ELF-1 (cell line): ENCODE measurements around the gene ATP1A1.
A peak's percentile ranks its signal among the peaks of the same experiment; 100 is the strongest.

Experiments used
- DNase-seq: peaks from one replicate; pipeline ENCODE4 v3.0.0-alpha.2; 2016; ENCODE audit warnings: low read depth, low spot score

The ATP1A1 gene

GRCh38 chr1:116414364-116414763 lies 41.3 kb downstream of the ATP1A1 start:
- no peak for DNase-seq

- no peak for DNase-seq
These were observed 42.2 kb downstream of the ATP1A1 start for GRCh38 chr1:116415200-116415698.

- peak; percentile 81 for DNase-seq
These were observed 42.9 kb downstream of the ATP1A1 start for GRCh38 chr1:116415699-116416533.

GRCh38 chr1:116416854-116417513 lies 43.9 kb downstream of the ATP1A1 start:
- no peak for DNase-seq

- no peak for DNase-seq
These were observed 44.6 kb downstream of the ATP1A1 start for GRCh38 chr1:116417678-116418077.

- DNase-seq = peak; percentile 91
These were observed 45.2 kb downstream of the ATP1A1 start for GRCh38 chr1:116418091-116418830.

- DNase-seq = no peak
These were observed 47.6 kb downstream of the ATP1A1 start for GRCh38 chr1:116420417-116421200.

GRCh38 chr1:116424438-116424837 lies 51.4 kb downstream of the ATP1A1 start:
- no peak for DNase-seq

GRCh38 chr1:116424863-116425262 lies 51.8 kb downstream of the ATP1A1 start:
- no peak for DNase-seq

- DNase-seq = no peak
These were observed 52.9 kb downstream of the ATP1A1 start for GRCh38 chr1:116425987-116426386.

GRCh38 chr1:116426401-116426800 lies 53.4 kb downstream of the ATP1A1 start:
- DNase-seq = no peak

- DNase-seq = no peak
These were observed 55.5 kb downstream of the ATP1A1 start for GRCh38 chr1:116428576-116428975.

- no peak for DNase-seq
These were observed 56.9 kb downstream of the ATP1A1 start for GRCh38 chr1:116429821-116430374.

- no peak for DNase-seq
These were observed 58.9 kb downstream of the ATP1A1 start for GRCh38 chr1:116431870-116432500.

GRCh38 chr1:116432655-116433265 lies 59.7 kb downstream of the ATP1A1 start:
- DNase-seq = no peak

GRCh38 chr1:116433275-116434257 lies 60.5 kb downstream of the ATP1A1 start:
- DNase-seq = no peak

GRCh38 chr1:116434849-116435248 lies 61.8 kb downstream of the ATP1A1 start:
- DNase-seq = no peak

GRCh38 chr1:116435806-116436610 lies 63.0 kb downstream of the ATP1A1 start:
- no peak for DNase-seq
